Myometrial cell (primary cell): ENCODE data around the gene EVA1A. TPM values are rescaled to one million over a fixed set of nuclear protein-coding genes. Genes with fewer than 3 reads are reported as not detected.

Experiments
- total RNA-seq: library from RNA; depleted of rRNA; stranded (reverse); fragments of >200 nt; gene quantifications from 2 replicates; pipeline ENCODE4 v1.2.3, GENCODE V29; 2015

Gene EVA1A
- total RNA-seq: 14.5 and 19.0 TPM in 2 replicates

GRCh38 chr2:75560768-75561565 is at the start of gene EVA1A:
EVA1A (minus strand) TSS chr2:75560939; CDS start chr2:75518140, 42,799 bp downstream.

Other genes with a start within 250 kb of the EVA1A start
- 45.3 and 66.8 TPM in 2 replicates for gene MRPL19, start 85.8 kb upstream of the EVA1A start, total RNA-seq
- 10.7 and 12.2 TPM in 2 replicates for gene GCFC2, start 150.0 kb upstream of the EVA1A start, total RNA-seq